ENCODE results near the gene EFNA2. TPM values are rescaled to one million over a fixed set of nuclear protein-coding genes. Genes with fewer than 3 reads are reported as not detected.

Gene EFNA2
- total RNA-seq, 2 experiments from 2014 or later: not detected

GRCh38 chr19:1249990-1250436 is 35.7 kb upstream of the EFNA2 start:
- intact Hi-C loops (cut with micrococcal nuclease): loop anchor here (10.0 kb wide), 1 partner anchor 145 kb away; the partner anchor contains the start of gene GPX4
- no peaks in the 10 kb centered on the region for H3K27me3 Mint-ChIP-seq
- H3K36me3 Mint-ChIP-seq (ENCODE audit: low read depth): peaks cover 32% of the 10 kb centered on the region
- peak overlapping the region; percentile 73 for H3K4me3 Mint-ChIP-seq
- ChIA-PET POLR2A (interaction anchor here (0.5 to 1.0 kb wide), 4 partner anchors 13 to 233 kb away, joined by 3 to 5 read pairs (median 4); partner anchors contain the start of gene CIRBP), CTCF (no interaction called here)
- H3K4me1 Mint-ChIP-seq (ENCODE audit: low read depth): peaks cover 13% of the 10 kb centered on the region
- peak overlapping the region; percentile 75 for H3K27ac Mint-ChIP-seq
- DNase-seq: no peak
- no peaks in the 10 kb centered on the region for H3K9me3 Mint-ChIP-seq
- ATAC-seq: no peak
- TF ChIP-seq, protein P1, sequence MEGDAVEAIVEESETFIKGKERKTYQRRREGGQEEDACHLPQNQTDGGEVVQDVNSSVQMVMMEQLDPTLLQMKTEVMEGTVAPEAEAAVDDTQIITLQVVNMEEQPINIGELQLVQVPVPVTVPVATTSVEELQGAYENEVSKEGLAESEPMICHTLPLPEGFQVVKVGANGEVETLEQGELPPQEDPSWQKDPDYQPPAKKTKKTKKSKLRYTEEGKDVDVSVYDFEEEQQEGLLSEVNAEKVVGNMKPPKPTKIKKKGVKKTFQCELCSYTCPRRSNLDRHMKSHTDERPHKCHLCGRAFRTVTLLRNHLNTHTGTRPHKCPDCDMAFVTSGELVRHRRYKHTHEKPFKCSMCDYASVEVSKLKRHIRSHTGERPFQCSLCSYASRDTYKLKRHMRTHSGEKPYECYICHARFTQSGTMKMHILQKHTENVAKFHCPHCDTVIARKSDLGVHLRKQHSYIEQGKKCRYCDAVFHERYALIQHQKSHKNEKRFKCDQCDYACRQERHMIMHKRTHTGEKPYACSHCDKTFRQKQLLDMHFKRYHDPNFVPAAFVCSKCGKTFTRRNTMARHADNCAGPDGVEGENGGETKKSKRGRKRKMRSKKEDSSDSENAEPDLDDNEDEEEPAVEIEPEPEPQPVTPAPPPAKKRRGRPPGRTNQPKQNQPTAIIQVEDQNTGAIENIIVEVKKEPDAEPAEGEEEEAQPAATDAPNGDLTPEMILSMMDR (IDR thresholded peaks at IDR 0.05): no peak

DNA sequence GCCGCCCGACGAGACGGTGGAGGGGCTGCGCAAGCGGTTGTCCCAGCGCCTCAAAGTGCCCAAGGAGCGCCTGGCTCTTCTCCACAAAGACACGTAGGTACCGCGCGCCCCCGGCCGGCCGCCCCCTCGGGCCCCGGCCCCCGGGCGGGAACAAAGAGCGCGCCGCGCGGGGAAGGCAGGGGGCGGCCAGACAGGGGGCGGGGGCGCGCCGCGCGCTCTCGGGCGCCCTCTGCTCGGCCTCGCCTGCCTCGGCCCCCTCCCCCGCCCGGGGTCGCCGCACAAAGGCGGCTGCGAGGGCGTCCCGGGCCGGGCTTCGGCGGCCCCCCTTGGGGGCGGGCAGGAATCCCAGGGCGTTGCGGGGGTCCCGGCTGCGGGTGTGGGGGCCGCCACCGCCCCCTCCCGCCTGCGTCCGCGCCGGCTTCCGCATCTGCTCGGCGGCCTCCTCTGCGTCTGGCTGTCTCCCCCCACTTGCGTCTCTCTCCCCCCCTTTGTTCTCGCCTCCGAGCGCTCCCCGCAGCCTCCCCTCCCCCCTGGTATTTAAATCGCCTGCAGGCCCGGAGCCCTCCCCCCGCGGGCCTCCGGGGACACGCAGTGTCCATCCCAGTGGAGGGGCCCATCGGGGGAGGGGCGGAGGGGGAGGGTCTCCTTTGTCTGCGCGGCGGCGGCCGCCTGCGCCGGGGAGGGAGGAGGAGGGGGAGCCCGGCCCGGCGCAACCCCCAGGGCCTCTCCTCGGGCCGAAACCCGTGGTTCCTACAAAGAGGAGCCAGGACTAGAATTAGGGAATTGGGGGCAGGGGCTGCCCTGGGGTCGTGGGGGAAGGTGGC is 35.0 kb upstream of the EFNA2 start:
- POLR2A ChIA-PET: interaction anchor here (0.8 to 1.3 kb wide), 6 partner anchors 12 to 34 kb away, joined by 3 to 7 read pairs (median 4); partner anchors contain the start of gene CIRBP
- H3K9me3 Mint-ChIP-seq: no peaks in the 10 kb centered on the region
- intact Hi-C loops (cut with micrococcal nuclease): no loop called here
- DNase-seq (peak; percentile 69), ATAC-seq (no peak)
- TF ChIP-seq, protein P1 (IDR thresholded peaks at IDR 0.05): no peak
- H3K27me3 Mint-ChIP-seq: no peaks in the 10 kb centered on the region
- peaks cover 35% of the 10 kb centered on the region for H3K36me3 Mint-ChIP-seq (ENCODE audit: low read depth)
- peak overlapping the region; percentile 96 for H3K4me3 Mint-ChIP-seq
- peaks cover 16% of the 10 kb centered on the region for H3K4me1 Mint-ChIP-seq (ENCODE audit: low read depth)
- peak overlapping the region; percentile 92 for H3K27ac Mint-ChIP-seq
- CTCF ChIA-PET: no interaction called here

DNA sequence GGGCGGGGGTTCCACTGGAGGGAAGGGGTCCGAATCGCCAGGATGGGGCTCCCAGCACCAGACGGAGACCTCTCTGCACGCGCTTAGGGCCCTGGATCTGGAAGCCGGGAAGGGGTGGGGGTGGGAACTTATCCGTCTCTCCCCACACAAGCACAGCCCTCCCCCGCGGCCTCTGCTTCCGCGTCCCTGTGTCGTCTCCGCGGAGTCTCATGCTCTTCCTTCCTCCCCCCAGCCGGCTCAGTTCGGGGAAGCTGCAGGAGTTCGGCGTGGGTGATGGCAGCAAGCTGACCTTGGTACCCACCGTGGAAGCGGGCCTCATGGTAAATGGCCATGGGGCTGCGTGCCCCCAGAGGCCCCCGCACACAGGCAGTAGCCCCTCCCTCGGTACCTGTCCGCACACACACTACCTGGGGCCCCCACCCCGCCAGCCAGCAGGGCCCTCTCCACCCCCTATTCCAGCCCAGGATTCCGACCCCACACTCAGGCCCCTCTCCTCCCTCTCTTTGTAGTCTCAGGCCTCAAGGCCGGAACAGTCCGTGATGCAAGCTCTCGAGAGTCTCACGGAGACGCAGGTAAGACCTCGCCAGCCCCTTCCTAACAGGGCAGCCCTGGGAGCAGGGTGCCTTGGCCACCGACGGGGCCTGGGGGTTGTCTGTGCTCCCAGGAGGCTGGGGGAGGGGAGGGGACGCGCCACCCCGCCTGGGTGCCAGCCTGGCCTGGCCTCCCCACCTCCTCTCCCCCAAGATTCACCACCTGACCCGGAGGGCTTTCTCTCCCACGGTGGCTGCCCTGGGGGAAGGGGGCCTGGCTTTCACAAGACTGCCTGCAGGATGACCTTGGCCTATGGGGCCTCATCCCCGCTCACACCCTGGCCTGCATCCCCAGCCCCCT is 34.1 kb upstream of the EFNA2 start:
- DNase-seq: peak; percentile 81
- no peaks in the 10 kb centered on the region for H3K27me3 Mint-ChIP-seq
- peak overlapping the region; percentile 92 for H3K27ac Mint-ChIP-seq
- intact Hi-C loops (cut with micrococcal nuclease): loop anchor here (2.0 kb wide), 1 partner anchor 15 kb away; no protein-coding TSS in a partner anchor
- peaks cover 18% of the 10 kb centered on the region for H3K4me1 Mint-ChIP-seq (ENCODE audit: low read depth)
- TF ChIP-seq, protein P1 (IDR thresholded peaks at IDR 0.05): no peak
- ChIA-PET POLR2A (interaction anchor here (0.8 to 1.3 kb wide), 4 partner anchors 12 to 33 kb away, joined by 3 to 7 read pairs (median 6); partner anchors contain the start of gene CIRBP), CTCF (interaction anchor here (1.0 to 2.6 kb wide), 3 partner anchors 15 to 155 kb away, joined by 3 to 30 read pairs (median 3); partner anchors contain the start of gene CIRBP)
- no peaks in the 10 kb centered on the region for H3K9me3 Mint-ChIP-seq
- peaks cover 38% of the 10 kb centered on the region for H3K36me3 Mint-ChIP-seq (ENCODE audit: low read depth)
- ATAC-seq: peak; percentile 3
- H3K4me3 Mint-ChIP-seq: peak overlapping the region; percentile 96

GRCh38 chr19:1252221-1252820 is 33.4 kb upstream of the EFNA2 start:
- Mint-ChIP-seq H3K4me1 (ENCODE audit: low read depth) (peaks cover 19% of the 10 kb centered on the region), H3K4me3 (peak overlapping the region; percentile 96), H3K36me3 (ENCODE audit: low read depth) (peaks cover 39% of the 10 kb centered on the region), H3K27ac (peak overlapping the region; percentile 86), H3K9me3 (no peaks in the 10 kb centered on the region), H3K27me3 (no peaks in the 10 kb centered on the region)
- peak; percentile 91 for DNase-seq
- ATAC-seq: peak; percentile 38
- ChIA-PET CTCF (interaction anchor here (0.8 to 2.6 kb wide), 6 partner anchors 8 to 156 kb away, joined by 3 to 30 read pairs (median 4); partner anchors contain the start of gene CIRBP), POLR2A (interaction anchor here (1.0 to 1.9 kb wide), 11 partner anchors 8 to 231 kb away, joined by 3 to 30 read pairs (median 5); partner anchors contain the start of genes ATP5F1D, CIRBP, FAM174C and RNU6-2)
- intact Hi-C loops (cut with micrococcal nuclease): loop anchor here (2.0 kb wide), 1 partner anchor 14 kb away; no protein-coding TSS in a partner anchor
- TF ChIP-seq, protein P1 (IDR thresholded peaks at IDR 0.05): no peak

All from activated CD8-positive, alpha-beta T cell treated with anti-CD3 and anti-CD28 coated beads for 36 hours (primary cell).